ENCODE measurements around the gene WAPL.

Gene WAPL

GRCh38 chr10:86461963-86462804 is 59.4 kb downstream of the WAPL start:
- TF ChIP-seq MAX (IDR thresholded peaks at IDR 0.05; ENCODE audit: low read depth, low read length), result no peak
- TF ChIP-seq POLR2A (IDR thresholded peaks at IDR 0.05; ENCODE audit: extremely low read depth, insufficient read length), result no peak
- no peak for TF ChIP-seq MYC (IDR thresholded peaks at IDR 0.05; ENCODE audit: low read depth, low read length)
- TF ChIP-seq CTCF (IDR thresholded peaks at IDR 0.05; ENCODE audit: low read depth, low read length), result no peak
- H3K4me3 ChIP-seq (ENCODE audit: low read depth, low read length), result no peak overlapping the region
- DNase-seq (ENCODE audit: low read depth), result no peak

- TF ChIP-seq CTCF (IDR thresholded peaks at IDR 0.05; ENCODE audit: low read depth, low read length) (no peak), POLR2A (IDR thresholded peaks at IDR 0.05; ENCODE audit: extremely low read depth, insufficient read length) (no peak), MYC (IDR thresholded peaks at IDR 0.05; ENCODE audit: low read depth, low read length) (no peak), MAX (IDR thresholded peaks at IDR 0.05; ENCODE audit: low read depth, low read length) (no peak)
- no peak overlapping the region for H3K4me3 ChIP-seq (ENCODE audit: low read depth, low read length)
- no peak for DNase-seq (ENCODE audit: low read depth)
Measured at GRCh38 chr10:86451604-86451960, 70.0 kb downstream of the WAPL start.

GRCh38 chr10:86450806-86451603 is 70.6 kb downstream of the WAPL start:
- TF ChIP-seq CTCF (IDR thresholded peaks at IDR 0.05; ENCODE audit: low read depth, low read length) (no peak), POLR2A (IDR thresholded peaks at IDR 0.05; ENCODE audit: extremely low read depth, insufficient read length) (no peak), MAX (IDR thresholded peaks at IDR 0.05; ENCODE audit: low read depth, low read length) (no peak), MYC (IDR thresholded peaks at IDR 0.05; ENCODE audit: low read depth, low read length) (no peak)
- H3K4me3 ChIP-seq (ENCODE audit: low read depth, low read length), result no peak overlapping the region
- no peak for DNase-seq (ENCODE audit: low read depth)

- peak; percentile 71 for DNase-seq (ENCODE audit: low read depth)
- TF ChIP-seq POLR2A (IDR thresholded peaks at IDR 0.05; ENCODE audit: extremely low read depth, insufficient read length) (no peak), MAX (IDR thresholded peaks at IDR 0.05; ENCODE audit: low read depth, low read length) (0 out of 2 replicates have a peak, but pooled peaks have one; percentile 2)
- no peak overlapping the region for H3K4me3 ChIP-seq (ENCODE audit: low read depth, low read length)
Measured at GRCh38 chr10:86449926-86450558, 71.5 kb downstream of the WAPL start.

GRCh38 chr10:86447432-86447831 is 74.2 kb downstream of the WAPL start:
- H3K4me3 ChIP-seq (ENCODE audit: low read depth, low read length), result no peak overlapping the region
- TF ChIP-seq MAX (IDR thresholded peaks at IDR 0.05; ENCODE audit: low read depth, low read length) (no peak), MYC (IDR thresholded peaks at IDR 0.05; ENCODE audit: low read depth, low read length) (no peak), CTCF (IDR thresholded peaks at IDR 0.05; ENCODE audit: low read depth, low read length) (no peak), POLR2A (IDR thresholded peaks at IDR 0.05; ENCODE audit: extremely low read depth, insufficient read length) (no peak)
- DNase-seq (ENCODE audit: low read depth), result no peak

Measured in NB4 (cell line).